ENCODE results near the gene OTX2. TPM values are rescaled to one million over a fixed set of nuclear protein-coding genes. Genes with fewer than 3 reads are reported as not detected.

The OTX2 gene
- total RNA-seq, 1 donor: not detected

GRCh38 chr14:56774503-56774902 lies 35.8 kb downstream of the OTX2 start:
- no peak for TF ChIP-seq CTCF (IDR thresholded peaks at IDR 0.05; ENCODE audit: extremely low read depth, low read depth, low read length)
- Histone ChIP-seq H3K9me3 (ENCODE audit: low read depth, low read length) (no peaks in the 10 kb centered on the region), H3K36me3 (ENCODE audit: insufficient read depth, low read length) (no peaks in the 10 kb centered on the region), H3K27me3 (ENCODE audit: insufficient read depth, low read length) (no peaks in the 10 kb centered on the region), H3K4me1 (ENCODE audit: insufficient read depth, low read length) (no peaks in the 10 kb centered on the region), H2AFZ (ENCODE audit: low read length) (no peak overlapping the region), H3K4me2 (ENCODE audit: insufficient read depth, low read length) (no peak overlapping the region), H3K79me2 (ENCODE audit: insufficient read depth, low read length) (no peaks in the 10 kb centered on the region), H3K4me3 (ENCODE audit: insufficient read depth, low read length) (no peak overlapping the region), H4K20me1 (ENCODE audit: insufficient read depth, low read length) (no peaks in the 10 kb centered on the region), H3K27ac (ENCODE audit: low read depth, low read length) (no peak overlapping the region)
- DNase-seq (ENCODE audit: insufficient read length, low spot score, missing footprints): no peak

- H3K27me3 ChIP-seq (ENCODE audit: insufficient read depth, low read length): no peaks in the 10 kb centered on the region
- H3K4me3 ChIP-seq (ENCODE audit: insufficient read depth, low read length): no peak overlapping the region
- H2AFZ ChIP-seq (ENCODE audit: low read length): no peak overlapping the region
- no peak overlapping the region for H3K4me2 ChIP-seq (ENCODE audit: insufficient read depth, low read length)
- no peaks in the 10 kb centered on the region for H3K9me3 ChIP-seq (ENCODE audit: low read depth, low read length)
- H3K36me3 ChIP-seq (ENCODE audit: insufficient read depth, low read length): no peaks in the 10 kb centered on the region
- no peak for TF ChIP-seq CTCF (IDR thresholded peaks at IDR 0.05; ENCODE audit: extremely low read depth, low read depth, low read length)
- no peak overlapping the region for H3K27ac ChIP-seq (ENCODE audit: low read depth, low read length)
- no peak for DNase-seq (ENCODE audit: insufficient read length, low spot score, missing footprints)
- H4K20me1 ChIP-seq (ENCODE audit: insufficient read depth, low read length): no peaks in the 10 kb centered on the region
- no peaks in the 10 kb centered on the region for H3K4me1 ChIP-seq (ENCODE audit: insufficient read depth, low read length)
- H3K79me2 ChIP-seq (ENCODE audit: insufficient read depth, low read length): no peaks in the 10 kb centered on the region
Measured at GRCh38 chr14:56770512-56770911, 39.8 kb downstream of the OTX2 start.

- Histone ChIP-seq H3K27ac (ENCODE audit: low read depth, low read length) (no peak overlapping the region), H2AFZ (ENCODE audit: low read length) (no peak overlapping the region), H3K4me1 (ENCODE audit: insufficient read depth, low read length) (no peaks in the 10 kb centered on the region), H3K27me3 (ENCODE audit: insufficient read depth, low read length) (no peaks in the 10 kb centered on the region), H3K4me3 (ENCODE audit: insufficient read depth, low read length) (no peak overlapping the region), H3K36me3 (ENCODE audit: insufficient read depth, low read length) (no peaks in the 10 kb centered on the region), H3K9me3 (ENCODE audit: low read depth, low read length) (no peaks in the 10 kb centered on the region), H3K79me2 (ENCODE audit: insufficient read depth, low read length) (no peaks in the 10 kb centered on the region), H3K4me2 (ENCODE audit: insufficient read depth, low read length) (no peak overlapping the region), H4K20me1 (ENCODE audit: insufficient read depth, low read length) (no peaks in the 10 kb centered on the region)
- TF ChIP-seq CTCF (IDR thresholded peaks at IDR 0.05; ENCODE audit: extremely low read depth, low read depth, low read length): no peak
- DNase-seq (ENCODE audit: insufficient read length, low spot score, missing footprints): no peak
Measured at GRCh38 chr14:56760164-56760914, 49.9 kb downstream of the OTX2 start.

- Histone ChIP-seq H3K27me3 (ENCODE audit: insufficient read depth, low read length) (no peaks in the 10 kb centered on the region), H3K4me2 (ENCODE audit: insufficient read depth, low read length) (no peak overlapping the region)
- no peak for DNase-seq (ENCODE audit: insufficient read length, low spot score, missing footprints)
Measured at GRCh38 chr14:56759633-56760032, 50.6 kb downstream of the OTX2 start.

More at GRCh38 chr14:56759633-56760032, 50.6 kb downstream of the OTX2 start:
- Histone ChIP-seq H3K4me3 (ENCODE audit: insufficient read depth, low read length) (no peak overlapping the region), H2AFZ (ENCODE audit: low read length) (no peak overlapping the region), H3K36me3 (ENCODE audit: insufficient read depth, low read length) (no peaks in the 10 kb centered on the region), H3K4me1 (ENCODE audit: insufficient read depth, low read length) (no peaks in the 10 kb centered on the region), H3K79me2 (ENCODE audit: insufficient read depth, low read length) (no peaks in the 10 kb centered on the region), H3K27ac (ENCODE audit: low read depth, low read length) (no peak overlapping the region), H4K20me1 (ENCODE audit: insufficient read depth, low read length) (no peaks in the 10 kb centered on the region), H3K9me3 (ENCODE audit: low read depth, low read length) (no peaks in the 10 kb centered on the region)
- no peak for TF ChIP-seq CTCF (IDR thresholded peaks at IDR 0.05; ENCODE audit: extremely low read depth, low read depth, low read length)
